Stimulated activated CD8-positive, alpha-beta memory T cell treated with anti-CD3 and anti-CD28 coated beads, Interleukin-15, amount 100 ng/mL, for 24 hours (primary cell): ENCODE measurements around the gene DNMT3A.

Experiments used
- DNase-seq: peaks from one replicate; pipeline ENCODE4 v3.0.0-alpha.2; 2020; ENCODE audit warnings: low read depth

DNMT3A gene

GRCh38 chr2:25372405-25373268 lies 30.9 kb upstream of the DNMT3A start:
- no peak for DNase-seq

- DNase-seq, result no peak
These were observed 29.8 kb upstream of the DNMT3A start for GRCh38 chr2:25371253-25372241.

DNA sequence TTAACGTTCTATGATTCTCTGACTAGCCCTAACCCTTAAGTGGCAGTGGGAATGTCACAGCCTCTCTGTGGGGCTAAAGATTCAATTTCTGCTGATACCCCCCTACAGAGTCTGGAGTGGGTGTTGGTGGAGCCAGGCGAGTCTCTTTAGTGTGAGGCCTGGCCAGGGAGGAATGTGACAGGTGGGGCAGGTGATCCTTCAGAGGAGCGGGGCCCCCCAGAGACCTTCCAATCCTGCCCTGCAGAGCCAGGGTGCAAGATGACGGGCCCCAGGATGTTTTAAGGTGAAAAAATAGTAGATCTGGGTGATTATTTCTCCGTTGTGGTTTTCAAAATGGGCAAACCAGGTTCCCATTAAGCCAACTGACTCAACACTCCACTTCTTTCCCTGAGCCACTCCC lies 28.2 kb upstream of the DNMT3A start:
- DNase-seq, result no peak

- DNase-seq, result no peak
These were observed 27.7 kb upstream of the DNMT3A start for GRCh38 chr2:25369439-25369838.

DNA sequence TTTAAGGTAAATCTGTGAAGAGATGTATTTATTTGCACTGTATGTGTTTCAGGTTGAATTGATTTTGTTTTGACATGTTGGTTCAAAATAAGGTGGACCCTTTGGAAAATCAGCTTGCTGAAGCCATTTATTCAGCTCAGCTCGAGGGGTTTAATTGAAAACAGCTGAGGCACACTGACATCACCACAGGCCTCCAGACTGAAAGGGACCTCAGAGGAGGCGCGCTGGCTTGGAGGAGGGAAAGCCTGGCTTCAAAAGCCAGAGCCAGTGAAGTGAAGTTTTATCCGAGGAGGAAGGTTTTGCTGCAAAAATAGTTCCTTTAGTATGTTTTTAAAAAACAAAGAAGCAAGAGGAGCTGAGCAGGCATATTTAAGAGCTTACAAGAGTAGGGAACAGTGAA lies 26.9 kb upstream of the DNMT3A start:
- no peak for DNase-seq

- no peak for DNase-seq
These were observed 25.6 kb upstream of the DNMT3A start for GRCh38 chr2:25367296-25367695.

DNA sequence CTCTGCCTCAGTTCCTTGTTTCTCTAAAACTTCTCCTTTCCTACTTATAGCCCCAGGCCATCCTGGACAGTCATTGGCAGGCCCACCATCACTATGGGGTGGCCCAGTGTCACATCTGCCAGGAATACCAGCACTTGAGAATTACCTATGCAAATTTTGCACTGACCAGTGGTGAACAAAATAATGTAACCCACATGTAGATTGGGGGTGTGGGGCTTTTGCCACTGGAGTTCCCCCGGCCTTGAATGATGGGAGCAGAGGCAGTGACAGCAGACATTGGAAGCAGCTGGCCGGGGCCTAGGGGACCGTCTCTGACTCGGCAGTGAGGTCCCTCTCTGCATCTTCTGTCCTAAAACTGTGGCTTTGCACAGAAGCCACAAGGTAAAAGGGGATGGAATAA lies 24.9 kb upstream of the DNMT3A start:
- no peak for DNase-seq

DNA sequence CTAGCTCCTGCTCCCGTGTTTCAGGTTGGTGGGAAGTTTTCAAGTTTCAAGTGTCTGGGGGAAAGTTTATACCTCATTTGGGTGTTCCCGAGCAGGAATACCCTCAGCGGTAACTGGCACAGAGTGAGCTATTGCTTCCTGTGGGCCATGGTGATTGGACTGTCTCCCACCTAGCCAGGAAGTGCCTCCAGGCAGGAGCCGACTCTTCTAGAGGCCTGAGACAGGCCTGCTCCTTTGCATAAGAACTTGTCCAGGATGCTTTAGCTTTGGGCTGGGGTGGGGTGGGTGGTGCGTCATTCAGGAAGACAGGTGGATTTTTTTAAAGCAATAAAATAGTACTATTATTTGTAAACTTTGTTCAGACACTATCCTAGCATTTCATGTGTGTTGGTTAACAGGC lies 23.5 kb upstream of the DNMT3A start:
- no peak for DNase-seq

DNA sequence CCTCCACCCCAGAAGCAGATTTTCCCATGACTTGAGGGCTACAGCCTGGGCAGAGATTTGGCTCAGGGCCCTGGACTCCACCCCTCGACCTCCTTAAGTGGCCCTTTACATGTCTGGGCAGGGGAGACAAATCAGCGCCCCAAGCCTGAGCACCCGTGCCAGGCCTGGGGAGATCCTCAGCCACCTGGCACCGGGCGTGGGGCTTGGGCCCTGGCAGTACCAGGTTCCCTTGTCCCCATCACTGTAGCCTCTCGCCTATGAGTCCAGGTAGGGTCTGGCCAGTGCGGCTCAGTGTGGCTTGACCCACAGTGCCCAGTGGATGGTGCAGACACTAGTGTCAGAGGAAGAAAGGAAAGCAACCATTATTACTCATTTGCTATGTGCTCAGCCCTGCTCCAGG lies 22.0 kb upstream of the DNMT3A start:
- no peak for DNase-seq

- no peak for DNase-seq
These were observed 20.9 kb upstream of the DNMT3A start for GRCh38 chr2:25362434-25363145.

- peak; percentile 94 for DNase-seq
These were observed 20.3 kb upstream of the DNMT3A start for GRCh38 chr2:25362049-25362433.

GRCh38 chr2:25361261-25362048 lies 19.7 kb upstream of the DNMT3A start:
- no peak for DNase-seq

GRCh38 chr2:25358836-25359235 lies 17.1 kb upstream of the DNMT3A start:
- no peak for DNase-seq

GRCh38 chr2:25358249-25358815 lies 16.6 kb upstream of the DNMT3A start:
- no peak for DNase-seq

GRCh38 chr2:25356088-25356487 lies 14.4 kb upstream of the DNMT3A start:
- no peak for DNase-seq

- no peak for DNase-seq
These were observed 13.5 kb upstream of the DNMT3A start for GRCh38 chr2:25355270-25355669.

DNA sequence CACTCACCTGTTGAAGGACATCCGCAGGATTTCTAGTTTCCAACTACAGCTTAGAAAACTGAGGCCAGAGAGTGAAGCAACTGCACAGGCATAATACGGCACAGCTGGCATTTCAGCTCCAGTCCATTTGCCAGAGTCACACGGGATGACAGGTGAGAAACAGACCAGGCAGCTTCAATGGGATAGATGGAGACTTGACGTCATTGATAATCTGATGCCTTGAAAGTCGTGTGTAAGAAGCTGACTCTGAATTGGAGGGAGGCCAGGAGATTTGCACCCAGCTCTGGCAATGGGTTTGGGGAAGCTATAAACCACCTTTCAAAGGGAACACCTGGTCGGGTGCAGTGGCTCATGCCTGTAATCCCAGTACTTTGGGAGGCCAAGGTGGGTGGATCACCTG lies 12.4 kb upstream of the DNMT3A start:
- DNase-seq, result no peak

DNA sequence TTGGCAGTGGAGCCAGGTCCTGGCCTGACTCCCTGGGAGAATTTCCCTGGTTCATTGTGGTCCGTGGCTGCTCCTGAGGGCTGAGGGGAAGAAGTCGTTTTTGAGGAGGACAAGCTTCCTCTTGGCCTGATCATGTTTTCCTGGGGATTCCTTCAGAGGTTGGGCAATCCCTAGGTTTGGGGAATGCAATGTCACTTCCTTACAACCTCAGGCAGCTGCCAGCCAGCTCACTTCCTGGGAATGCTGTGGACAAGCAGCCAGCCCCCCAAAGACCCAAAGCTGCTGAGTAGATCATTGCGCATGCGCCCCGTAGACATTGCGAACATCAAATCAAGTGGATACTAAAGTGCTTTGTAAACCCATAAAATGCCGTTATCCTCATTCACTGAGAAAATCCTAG lies 7.7 kb upstream of the DNMT3A start:
- DNase-seq, result no peak

GRCh38 chr2:25347846-25348245 lies 6.1 kb upstream of the DNMT3A start:
- DNase-seq, result no peak

GRCh38 chr2:25347205-25347815 lies 5.6 kb upstream of the DNMT3A start:
- no peak for DNase-seq
